Activated CD4-positive, CD25-positive, alpha-beta regulatory T cell treated with anti-CD3 and anti-CD28 coated beads, Interleukin-2, amount 50 U/mL, for 72 hours (primary cell): ENCODE data around the gene SCGB1D2.
"Not testable (repeated sequence)": the region's sequence is repeated elsewhere in the genome, so short reads cannot be mapped to it uniquely, and the experiment has no call there.

Source experiments
- DNase-seq: peaks from one replicate; pipeline ENCODE4 v3.0.0; 2021

Gene SCGB1D2

GRCh38 chr11:62242021-62242420, at the start of gene SCGB1D2:
SCGB1D2 (plus strand) TSS chr11:62242239; CDS start chr11:62242308, 69 bp downstream.
- DNase-seq = no peak

GRCh38 chr11:62193952-62194351, 48.1 kb upstream of the SCGB1D2 start:
- DNase-seq = no peak

- DNase-seq = not testable (repeated sequence)
Measured at GRCh38 chr11:62195010-62195409, 47.0 kb upstream of the SCGB1D2 start.

- DNase-seq = no peak
Measured at GRCh38 chr11:62195945-62196344, 46.1 kb upstream of the SCGB1D2 start.

GRCh38 chr11:62197400-62197799, 44.6 kb upstream of the SCGB1D2 start:
- DNase-seq = not testable (repeated sequence)

GRCh38 chr11:62201376-62201775, 40.7 kb upstream of the SCGB1D2 start:
- DNase-seq = no peak

- DNase-seq = no peak
Measured at GRCh38 chr11:62202910-62203309, 39.1 kb upstream of the SCGB1D2 start.

GRCh38 chr11:62204430-62204829, 37.6 kb upstream of the SCGB1D2 start:
- DNase-seq = no peak

GRCh38 chr11:62205441-62205840, 36.6 kb upstream of the SCGB1D2 start:
- no peak for DNase-seq

- DNase-seq = not testable (repeated sequence)
Measured at GRCh38 chr11:62206276-62207066, 35.6 kb upstream of the SCGB1D2 start.

- no peak for DNase-seq
Measured at GRCh38 chr11:62208785-62209144, 33.3 kb upstream of the SCGB1D2 start.

- no peak for DNase-seq
Measured at GRCh38 chr11:62217191-62217748, 24.8 kb upstream of the SCGB1D2 start.

- DNase-seq = no peak
Measured at GRCh38 chr11:62221498-62221897, 20.5 kb upstream of the SCGB1D2 start.

- DNase-seq = no peak
Measured at GRCh38 chr11:62223095-62223494, 18.9 kb upstream of the SCGB1D2 start.

GRCh38 chr11:62233730-62234129, 8.3 kb upstream of the SCGB1D2 start:
- no peak for DNase-seq

GRCh38 chr11:62236187-62236586, 5.9 kb upstream of the SCGB1D2 start:
- no peak for DNase-seq

GRCh38 chr11:62237499-62237898, 4.5 kb upstream of the SCGB1D2 start:
- no peak for DNase-seq

- no peak for DNase-seq
Measured at GRCh38 chr11:62238151-62238550, 3.9 kb upstream of the SCGB1D2 start.

GRCh38 chr11:62241095-62241494, 944 bp upstream of the SCGB1D2 start:
- DNase-seq = no peak

- no peak for DNase-seq
Measured at GRCh38 chr11:62245271-62245753, 3.3 kb downstream of the SCGB1D2 start.

GRCh38 chr11:62251698-62252097, 9.7 kb downstream of the SCGB1D2 start:
- DNase-seq = no peak

GRCh38 chr11:62253999-62254542, 12.0 kb downstream of the SCGB1D2 start:
- no peak for DNase-seq

GRCh38 chr11:62256281-62256680, 14.2 kb downstream of the SCGB1D2 start:
- DNase-seq = no peak

GRCh38 chr11:62260261-62260953, 18.4 kb downstream of the SCGB1D2 start:
- DNase-seq = no peak
